ENCODE data around the gene RCOR3.
A peak's percentile ranks its signal among the peaks of the same experiment; 100 is the strongest.
"Not testable (repeated sequence)": the region's sequence is repeated elsewhere in the genome, so short reads cannot be mapped to it uniquely, and the experiment has no call there.

Gene RCOR3

GRCh38 chr1:211260141-211261107 is 1.3 kb downstream of the RCOR3 start:
- DNase-seq, result peak; percentile 65

GRCh38 chr1:211261229-211261628 is 2.1 kb downstream of the RCOR3 start:
- no peak for DNase-seq

- not testable (repeated sequence) for DNase-seq
These were observed 3.9 kb downstream of the RCOR3 start for GRCh38 chr1:211263022-211263421.

GRCh38 chr1:211267204-211267857 is 8.2 kb downstream of the RCOR3 start:
- DNase-seq, result no peak

GRCh38 chr1:211279340-211279739 is 20.2 kb downstream of the RCOR3 start:
- DNase-seq, result no peak

- DNase-seq, result no peak
These were observed 21.7 kb downstream of the RCOR3 start for GRCh38 chr1:211280910-211281309.

- no peak for DNase-seq
These were observed 22.3 kb downstream of the RCOR3 start for GRCh38 chr1:211281320-211282022.

- DNase-seq, result no peak
These were observed 22.8 kb downstream of the RCOR3 start for GRCh38 chr1:211282023-211282373.

GRCh38 chr1:211285196-211285595 is 26.0 kb downstream of the RCOR3 start:
- DNase-seq, result peak; percentile 24

- no peak for DNase-seq
These were observed 28.1 kb downstream of the RCOR3 start for GRCh38 chr1:211287218-211287617.

GRCh38 chr1:211292411-211292810 is 33.2 kb downstream of the RCOR3 start:
- DNase-seq, result no peak

- no peak for DNase-seq
These were observed 37.2 kb downstream of the RCOR3 start for GRCh38 chr1:211296396-211296795.

GRCh38 chr1:211305044-211305443 is 45.9 kb downstream of the RCOR3 start:
- DNase-seq, result peak; percentile 40

- no peak for DNase-seq
These were observed 50.5 kb downstream of the RCOR3 start for GRCh38 chr1:211309617-211310016.

GRCh38 chr1:211313392-211313791 is 54.2 kb downstream of the RCOR3 start:
- DNase-seq, result no peak

- DNase-seq, result no peak
These were observed 59.6 kb downstream of the RCOR3 start for GRCh38 chr1:211318576-211319280.

- no peak for DNase-seq
These were observed 60.7 kb downstream of the RCOR3 start for GRCh38 chr1:211319892-211320291.

GRCh38 chr1:211320980-211321379 is 61.8 kb downstream of the RCOR3 start:
- no peak for DNase-seq

GRCh38 chr1:211321646-211322045 is 62.5 kb downstream of the RCOR3 start:
- not testable (repeated sequence) for DNase-seq

GRCh38 chr1:211323156-211324063 is 64.2 kb downstream of the RCOR3 start:
- DNase-seq, result peak; percentile 55

- DNase-seq, result no peak
These were observed 66.0 kb downstream of the RCOR3 start for GRCh38 chr1:211324992-211325775.

Measured in fibroblast of skin of right quadriceps (primary cell).